Activated naive CD8-positive, alpha-beta T cell treated with anti-CD3 and anti-CD28 coated beads for 36 hours (primary cell): ENCODE results near the gene BBX. TPM values are rescaled to one million over a fixed set of nuclear protein-coding genes. Genes with fewer than 3 reads are reported as not detected.

ENCODE experiments used
- DNase-seq: peaks from one replicate; pipeline ENCODE4 v3.0.0; 2021
- H3K27ac Mint-ChIP-seq: one replicate; pipeline ENCODE4 v1.8.0; 2022; ENCODE audit warnings: mild to moderate bottlenecking, moderate library complexity, mixed read lengths
- H3K27me3 Mint-ChIP-seq: one replicate; pipeline ENCODE4 v1.8.0; 2022; ENCODE audit warnings: mild to moderate bottlenecking, mixed read lengths
- H3K36me3 Mint-ChIP-seq: one replicate; pipeline ENCODE4 v1.8.0; 2021; ENCODE audit warnings: mild to moderate bottlenecking, mixed read lengths
- H3K4me1 Mint-ChIP-seq: one replicate; pipeline ENCODE4 v1.8.0; 2021; ENCODE audit warnings: mixed read lengths
- H3K4me3 Mint-ChIP-seq: one replicate; pipeline ENCODE4 v1.8.0; 2022; ENCODE audit warnings: mild to moderate bottlenecking, moderate library complexity, mixed read lengths
- H3K9me3 Mint-ChIP-seq: one replicate; pipeline ENCODE4 v1.8.0; 2022; ENCODE audit warnings: mixed read lengths
- total RNA-seq, 2 experiments: library from RNA; stranded (reverse); gene quantifications; one replicate each; pipeline ENCODE4 v1.2.3, GENCODE V29; 2021

Gene BBX
- total RNA-seq, 2 experiments from 2014 or later: 41.8 to 42.4 TPM

GRCh38 chr3:107803170-107803569 is 280.4 kb downstream of the BBX start:
- no peak overlapping the region for H3K4me3 Mint-ChIP-seq
- H3K4me1 Mint-ChIP-seq: no peaks in the 10 kb centered on the region
- H3K36me3 Mint-ChIP-seq: peaks cover 16% of the 10 kb centered on the region
- no peaks in the 10 kb centered on the region for H3K27me3 Mint-ChIP-seq
- no peak for DNase-seq
- no peak overlapping the region for H3K27ac Mint-ChIP-seq
- H3K9me3 Mint-ChIP-seq: no peaks in the 10 kb centered on the region

DNA sequence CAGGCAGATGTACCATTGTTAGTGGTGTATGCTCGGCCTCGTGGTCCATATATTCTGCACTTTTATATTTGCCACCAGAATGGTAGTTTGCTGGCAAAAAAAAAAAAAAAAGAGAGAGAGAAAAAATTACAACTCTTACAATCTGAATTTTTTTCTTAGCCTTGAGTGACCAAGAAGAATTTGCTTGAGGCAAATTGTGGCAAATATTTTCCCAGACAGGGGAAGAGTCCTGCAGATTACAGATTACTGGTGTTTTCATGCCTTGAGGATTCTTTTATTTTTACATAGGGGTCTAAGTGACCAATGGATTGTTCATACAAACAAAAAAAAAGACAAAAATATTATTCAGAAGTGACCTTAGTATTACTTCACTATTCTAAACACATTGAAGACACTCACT is 283.3 kb downstream of the BBX start:
- H3K4me1 Mint-ChIP-seq: peaks cover 11% of the 10 kb centered on the region
- H3K36me3 Mint-ChIP-seq: peaks cover 15% of the 10 kb centered on the region
- no peaks in the 10 kb centered on the region for H3K9me3 Mint-ChIP-seq
- DNase-seq: no peak
- no peaks in the 10 kb centered on the region for H3K27me3 Mint-ChIP-seq
- no peak overlapping the region for H3K27ac Mint-ChIP-seq
- no peak overlapping the region for H3K4me3 Mint-ChIP-seq

GRCh38 chr3:107806536-107806935 is 283.8 kb downstream of the BBX start:
- Mint-ChIP-seq H3K4me3 (no peak overlapping the region), H3K27me3 (no peaks in the 10 kb centered on the region), H3K27ac (no peak overlapping the region), H3K9me3 (no peaks in the 10 kb centered on the region), H3K36me3 (peaks cover 14% of the 10 kb centered on the region), H3K4me1 (peaks cover 11% of the 10 kb centered on the region)
- no peak for DNase-seq

GRCh38 chr3:107810171-107811071 is 287.7 kb downstream of the BBX start:
- Mint-ChIP-seq H3K27me3 (no peaks in the 10 kb centered on the region), H3K27ac (peak overlapping the region; percentile 55), H3K4me3 (no peak overlapping the region), H3K9me3 (no peaks in the 10 kb centered on the region), H3K4me1 (peaks cover 14% of the 10 kb centered on the region), H3K36me3 (no peaks in the 10 kb centered on the region)
- no peak for DNase-seq

DNA sequence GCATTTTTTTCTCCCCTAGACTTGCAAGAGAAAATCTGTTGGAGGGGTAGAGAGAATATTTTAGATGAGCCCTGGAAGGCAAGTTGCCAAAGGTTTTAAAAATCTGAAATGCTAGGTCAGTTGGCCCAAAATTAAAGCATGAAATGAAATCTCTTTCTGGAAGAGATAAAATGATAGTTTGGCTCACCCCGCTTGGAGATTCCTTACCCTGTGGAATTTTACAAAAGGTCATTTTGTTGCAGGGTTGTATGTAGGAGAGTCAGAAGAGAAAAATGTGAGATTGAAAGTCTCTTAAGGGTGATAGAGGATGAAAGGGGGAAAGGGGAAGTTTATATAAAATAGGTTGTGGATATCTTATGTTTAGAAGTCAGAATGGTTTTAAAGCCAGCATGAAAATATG is 290.3 kb downstream of the BBX start:
- no peaks in the 10 kb centered on the region for H3K36me3 Mint-ChIP-seq
- H3K27me3 Mint-ChIP-seq: no peaks in the 10 kb centered on the region
- H3K4me3 Mint-ChIP-seq: no peak overlapping the region
- H3K9me3 Mint-ChIP-seq: no peaks in the 10 kb centered on the region
- no peak for DNase-seq
- no peak overlapping the region for H3K27ac Mint-ChIP-seq
- peaks cover 17% of the 10 kb centered on the region for H3K4me1 Mint-ChIP-seq

GRCh38 chr3:107816107-107816506 is 293.3 kb downstream of the BBX start:
- Mint-ChIP-seq H3K9me3 (no peaks in the 10 kb centered on the region), H3K27ac (no peak overlapping the region)

GRCh38 chr3:107817076-107817475 is 294.3 kb downstream of the BBX start:
- DNase-seq: no peak
- Mint-ChIP-seq H3K4me3 (no peak overlapping the region), H3K27ac (no peak overlapping the region), H3K27me3 (peaks cover 10% of the 10 kb centered on the region), H3K9me3 (no peaks in the 10 kb centered on the region), H3K36me3 (no peaks in the 10 kb centered on the region), H3K4me1 (peaks cover 6% of the 10 kb centered on the region)

More at GRCh38 chr3:107816107-107816506, 293.3 kb downstream of the BBX start:
- Mint-ChIP-seq H3K36me3 (no peaks in the 10 kb centered on the region), H3K4me1 (peaks cover 6% of the 10 kb centered on the region), H3K27me3 (peaks cover 7% of the 10 kb centered on the region), H3K4me3 (no peak overlapping the region)
- DNase-seq: no peak

GRCh38 chr3:107818025-107818424 is 295.3 kb downstream of the BBX start:
- peaks cover 4% of the 10 kb centered on the region for H3K4me1 Mint-ChIP-seq
- no peak for DNase-seq
- no peak overlapping the region for H3K4me3 Mint-ChIP-seq
- no peaks in the 10 kb centered on the region for H3K9me3 Mint-ChIP-seq
- H3K27ac Mint-ChIP-seq: no peak overlapping the region
- H3K36me3 Mint-ChIP-seq: no peaks in the 10 kb centered on the region
- peaks cover 15% of the 10 kb centered on the region for H3K27me3 Mint-ChIP-seq

GRCh38 chr3:107819656-107820055 is 296.9 kb downstream of the BBX start:
- no peak overlapping the region for H3K27ac Mint-ChIP-seq
- no peaks in the 10 kb centered on the region for H3K36me3 Mint-ChIP-seq
- peaks cover 27% of the 10 kb centered on the region for H3K27me3 Mint-ChIP-seq
- no peaks in the 10 kb centered on the region for H3K9me3 Mint-ChIP-seq
- peaks cover 3% of the 10 kb centered on the region for H3K4me1 Mint-ChIP-seq
- H3K4me3 Mint-ChIP-seq: no peak overlapping the region
- no peak for DNase-seq

GRCh38 chr3:107822308-107822707 is 299.5 kb downstream of the BBX start:
- Mint-ChIP-seq H3K27me3 (peaks cover 27% of the 10 kb centered on the region), H3K4me1 (no peaks in the 10 kb centered on the region), H3K36me3 (no peaks in the 10 kb centered on the region), H3K4me3 (no peak overlapping the region), H3K9me3 (no peaks in the 10 kb centered on the region), H3K27ac (no peak overlapping the region)
- no peak for DNase-seq

DNA sequence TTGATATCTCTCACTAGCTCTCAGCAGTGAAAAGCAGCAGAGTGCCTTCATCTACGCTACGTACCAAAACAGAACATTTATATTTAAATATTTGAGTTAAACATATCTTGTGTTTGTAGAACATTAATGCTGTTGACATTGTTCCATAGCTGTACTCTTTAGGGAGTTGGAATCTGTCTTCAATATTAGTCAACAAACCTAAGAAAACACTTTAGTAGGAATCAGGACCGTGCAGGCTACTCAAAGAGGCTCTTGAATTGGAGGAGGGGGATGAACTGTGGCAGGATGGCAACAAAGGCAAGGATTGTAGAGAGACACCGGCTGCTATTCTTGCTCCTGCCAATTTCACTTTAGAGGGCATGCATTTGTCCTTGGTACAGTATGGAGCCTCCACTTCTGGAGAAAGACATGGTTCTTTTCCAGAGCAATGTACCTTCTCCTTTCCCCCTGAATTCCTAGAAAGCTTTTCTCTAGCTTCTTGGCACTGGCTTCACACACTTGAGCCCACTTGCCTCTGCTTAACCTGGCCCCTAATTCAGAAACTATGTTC is 302.1 kb downstream of the BBX start:
- Mint-ChIP-seq H3K36me3 (no peaks in the 10 kb centered on the region), H3K4me1 (no peaks in the 10 kb centered on the region), H3K27ac (no peak overlapping the region), H3K9me3 (no peaks in the 10 kb centered on the region), H3K4me3 (no peak overlapping the region), H3K27me3 (peaks cover 27% of the 10 kb centered on the region)
- no peak for DNase-seq

DNA sequence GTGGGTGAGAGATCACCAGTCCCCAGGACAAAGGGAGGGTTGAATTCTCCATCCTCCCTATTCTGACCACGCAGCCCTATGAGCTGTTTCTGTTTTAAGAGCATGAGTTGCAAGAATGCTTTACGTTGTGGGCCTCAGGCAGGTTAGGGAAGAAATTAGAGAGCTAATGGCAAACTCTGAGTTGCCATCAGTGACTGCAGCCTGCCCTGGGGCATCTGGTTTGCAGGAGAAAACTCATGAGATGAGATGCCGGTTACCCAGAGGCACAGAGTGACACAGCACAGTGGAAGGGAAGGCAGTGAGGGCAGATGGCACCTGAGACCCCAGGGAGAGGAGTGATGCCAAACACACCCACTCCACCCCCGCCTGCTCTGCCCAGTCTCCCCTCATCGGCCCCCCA is 302.8 kb downstream of the BBX start:
- Mint-ChIP-seq H3K9me3 (no peaks in the 10 kb centered on the region), H3K27me3 (peaks cover 22% of the 10 kb centered on the region), H3K27ac (no peak overlapping the region), H3K4me1 (no peaks in the 10 kb centered on the region), H3K4me3 (no peak overlapping the region), H3K36me3 (no peaks in the 10 kb centered on the region)
- no peak for DNase-seq

GRCh38 chr3:107826727-107827126 is 304.0 kb downstream of the BBX start:
- H3K4me1 Mint-ChIP-seq: no peaks in the 10 kb centered on the region
- peaks cover 17% of the 10 kb centered on the region for H3K27me3 Mint-ChIP-seq
- DNase-seq: no peak
- H3K36me3 Mint-ChIP-seq: no peaks in the 10 kb centered on the region
- no peak overlapping the region for H3K4me3 Mint-ChIP-seq
- no peak overlapping the region for H3K27ac Mint-ChIP-seq
- H3K9me3 Mint-ChIP-seq: no peaks in the 10 kb centered on the region

DNA sequence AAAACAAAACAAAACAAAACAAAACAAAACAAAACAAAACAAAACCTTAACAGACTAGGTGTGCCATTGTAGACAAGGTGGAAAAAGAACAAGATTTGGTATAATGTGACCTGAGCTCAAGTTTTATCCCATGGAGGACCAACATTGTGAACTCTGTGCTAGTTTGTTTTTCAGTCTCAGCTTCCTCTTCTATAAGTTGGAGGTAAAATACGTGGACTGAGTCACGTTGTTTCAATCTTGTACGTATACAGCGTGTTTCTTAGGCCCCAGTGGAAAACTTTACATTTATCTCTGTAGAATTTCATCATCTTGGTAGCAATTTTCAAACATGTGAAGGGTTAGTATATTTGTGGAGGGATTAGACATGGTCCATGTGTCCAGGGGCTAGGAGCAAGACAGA is 306.4 kb downstream of the BBX start:
- H3K36me3 Mint-ChIP-seq: no peaks in the 10 kb centered on the region
- no peaks in the 10 kb centered on the region for H3K4me1 Mint-ChIP-seq
- no peak overlapping the region for H3K4me3 Mint-ChIP-seq
- no peak overlapping the region for H3K27ac Mint-ChIP-seq
- peaks cover 3% of the 10 kb centered on the region for H3K27me3 Mint-ChIP-seq
- no peaks in the 10 kb centered on the region for H3K9me3 Mint-ChIP-seq
- DNase-seq: no peak

DNA sequence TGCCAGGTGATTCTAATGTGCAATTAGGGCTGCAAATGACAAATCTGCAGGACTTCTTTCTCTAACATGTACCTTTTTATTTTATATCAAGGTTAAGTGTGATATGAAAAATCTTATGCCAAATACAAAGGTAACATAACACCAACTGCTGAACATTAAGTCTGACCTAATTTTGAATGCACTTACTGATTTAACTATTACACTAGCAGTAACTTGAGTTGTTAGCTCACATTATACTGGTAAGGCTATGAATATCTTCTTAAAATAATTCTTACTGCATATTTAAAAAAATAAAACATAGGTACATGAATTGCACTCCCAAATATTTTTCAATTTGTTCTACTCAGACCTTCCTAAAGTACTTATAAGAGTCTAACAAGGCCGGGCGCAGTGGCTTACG is 308.8 kb downstream of the BBX start:
- no peak for DNase-seq
- H3K4me1 Mint-ChIP-seq: no peaks in the 10 kb centered on the region
- no peaks in the 10 kb centered on the region for H3K9me3 Mint-ChIP-seq
- no peaks in the 10 kb centered on the region for H3K36me3 Mint-ChIP-seq
- H3K27ac Mint-ChIP-seq: no peak overlapping the region
- no peak overlapping the region for H3K4me3 Mint-ChIP-seq
- H3K27me3 Mint-ChIP-seq: no peaks in the 10 kb centered on the region

DNA sequence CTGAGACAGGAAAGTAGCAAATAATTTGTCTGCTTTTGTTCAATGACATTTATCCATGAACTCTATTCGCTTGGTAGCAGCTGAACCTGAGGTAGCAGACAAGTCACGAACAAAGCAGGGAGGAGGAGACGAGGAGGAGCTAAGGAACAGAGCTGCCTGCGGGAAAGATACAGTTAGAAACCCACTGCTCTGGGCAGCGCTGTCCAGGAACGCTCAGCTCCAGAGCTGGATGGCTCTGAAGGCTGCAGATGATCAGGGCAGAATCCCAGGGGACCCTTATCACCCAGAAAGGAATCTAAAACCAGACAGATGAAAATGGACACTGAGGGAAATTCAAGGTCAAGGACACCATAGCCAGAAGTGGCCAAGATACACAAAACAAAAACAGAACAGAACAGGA is 310.3 kb downstream of the BBX start:
- H3K27me3 Mint-ChIP-seq: no peaks in the 10 kb centered on the region
- H3K9me3 Mint-ChIP-seq: no peaks in the 10 kb centered on the region
- no peak overlapping the region for H3K27ac Mint-ChIP-seq
- no peak overlapping the region for H3K4me3 Mint-ChIP-seq
- DNase-seq: no peak
- peaks cover 5% of the 10 kb centered on the region for H3K4me1 Mint-ChIP-seq
- no peaks in the 10 kb centered on the region for H3K36me3 Mint-ChIP-seq
